K562 (cell line): ENCODE data around the gene KCNK2. TPM values are rescaled to one million over a fixed set of nuclear protein-coding genes. Genes with fewer than 3 reads are reported as not detected.

Source experiments
- ATAC-seq: fragments of 200-7000 bp; cut with Tn5 transposase; 3 replicates; pipeline ENCODE4 v1.9.1; 2020; ENCODE audit warnings: moderate library complexity
- BruUV-seq: library from RNA; stranded (reverse); fragments of 400-500 nt; replicated peaks from 2 replicates; lab custom pipeline; 2021; lab: Mats Ljungman, UMichigan
- CTCF ChIA-PET: fragments of 300-600 bp; formaldehyde crosslinking; extraction: SDS; loops from one replicate; lab custom pipeline; 2021; ENCODE audit warnings: low intra/inter-chr PET ratio; lab: Yijun Ruan, JAX
- POLR2A ChIA-PET: fragments of 300-600, 350-650 bp; sonication (Branson Sonifier 250); formaldehyde crosslinking; extraction: SDS; loops from one replicate; lab custom pipeline; 2021; ENCODE audit warnings: antibody characterized with exemption, inconsistent platforms; lab: Yijun Ruan, JAX
- DNase-seq, 4 experiments: peaks; one replicate each; pipeline versions ENCODE4 v3.0.0 to v3.0.0-alpha.2; 2011 to 2018; ENCODE audit warnings: low spot score in 3 of 4, mixed read lengths in 3 of 4; ENCODE audit errors: extremely low read depth in 1 of 4
- FAIRE-seq: peaks from 2 replicates; lab custom pipeline; 2011; peaks lifted over from hg19 to GRCh38; lab: Jason Lieb, UNC
- H2AFZ ChIP-seq: 2 replicates; pipeline ENCODE4 v1.6.0; 2011; ENCODE audit warnings: low read depth, low read length, control low read depth, inconsistent platforms
- H3K27ac ChIP-seq: fragments of 200-600 bp; 3 replicates; pipeline ENCODE4 v1.8.0; 2011; ENCODE audit warnings: low read depth, mild to moderate bottlenecking, control low read depth, inconsistent platforms, low read length, moderate library complexity, mixed read lengths; ENCODE audit errors: extremely low read depth
- H3K27me3 ChIP-seq, 2 experiments: fragments of 300-600 bp in 1 of 2; 2 replicates in 1 of 2; 3 replicates in 1 of 2; pipeline versions ENCODE4 v1.6.0 to v1.8.0; 2011; ENCODE audit warnings: inconsistent platforms in 2 of 2, low read length in 2 of 2, mild to moderate bottlenecking in 1 of 2, mixed read lengths in 1 of 2, moderate library complexity in 1 of 2; ENCODE audit not compliant: control insufficient read depth in 2 of 2, insufficient read depth in 2 of 2
- H3K36me3 ChIP-seq: fragments of 300-600 bp; 3 replicates; pipeline ENCODE4 v1.8.0; 2011; ENCODE audit warnings: mild to moderate bottlenecking, low read length, inconsistent platforms; ENCODE audit not compliant: control insufficient read depth, insufficient read depth
- H3K4me1 ChIP-seq, 2 experiments: fragments of 200-600 bp in 1 of 2; replicated peaks in 1 of 2; 2 replicates in 1 of 2; 3 replicates in 1 of 2; pipeline versions ENCODE4 v1.5.1 to v1.8.0; 2011; ENCODE audit warnings: inconsistent platforms in 2 of 2, low read length in 2 of 2, mild to moderate bottlenecking in 1 of 2, mixed read lengths in 1 of 2, moderate library complexity in 1 of 2; ENCODE audit not compliant: control insufficient read depth in 2 of 2, insufficient read depth in 2 of 2
- H3K4me2 ChIP-seq: 2 replicates; pipeline ENCODE4 v1.6.1; 2011; ENCODE audit warnings: low read length, control low read depth, inconsistent platforms, mixed read lengths; ENCODE audit not compliant: insufficient read depth
- H3K4me3 ChIP-seq: fragments of 200-600 bp; sonication (generic), shearing (Covaris generic); 2 replicates; pipeline ENCODE4 v1.5.1; 2016; ENCODE audit warnings: control low read depth, inconsistent platforms
- H3K79me2 ChIP-seq: fragments of 200-600 bp; 3 replicates; pipeline ENCODE4 v1.8.0; 2011; ENCODE audit warnings: low read length, inconsistent platforms; ENCODE audit not compliant: control insufficient read depth, insufficient read depth
- H3K9ac ChIP-seq, 2 experiments: 2 replicates each; pipeline versions ENCODE4 v1.6.0 to v1.6.1; 2011; ENCODE audit warnings: low read depth in 2 of 2, low read length in 2 of 2, control low read depth in 1 of 2, inconsistent platforms in 1 of 2, mild to moderate bottlenecking in 1 of 2, mixed read lengths in 1 of 2; ENCODE audit not compliant: insufficient read depth in 1 of 2
- H3K9me1 ChIP-seq: one replicate; pipeline ENCODE4 v1.6.0; 2011; ENCODE audit warnings: inconsistent platforms, mild to moderate bottlenecking, low read length, moderate library complexity; ENCODE audit not compliant: control insufficient read depth, insufficient read depth
- H3K9me3 ChIP-seq: replicated peaks from 2 replicates; pipeline ENCODE4 v1.5.1; 2011; ENCODE audit warnings: low read depth, low read length, inconsistent platforms; ENCODE audit not compliant: control insufficient read depth, insufficient read depth
- H4K20me1 ChIP-seq: replicated peaks from 2 replicates; pipeline ENCODE4 v1.6.1; 2011; ENCODE audit warnings: low read length, inconsistent platforms, mixed read lengths; ENCODE audit not compliant: control insufficient read depth, insufficient read depth
- ATF3 ChIP-seq, 2 experiments: fragments of 450-650 bp in 1 of 2; sonication (generic) in 1 of 2; formaldehyde crosslinking in 1 of 2; IDR thresholded peaks in 1 of 2; conservative IDR thresholded peaks in 1 of 2; 2 replicates each; pipeline versions ENCODE4 v1.6.1 to v1.8.1; 2016 to 2023; ENCODE audit warnings: mild to moderate bottlenecking in 2 of 2, moderate library complexity in 2 of 2, inconsistent platforms in 1 of 2, missing genetic modification reagents in 1 of 2
- GABPB2 ChIP-seq: fragments of 250-450 bp; sonication (Bioruptor Pico); conservative IDR thresholded peaks from 2 replicates; pipeline ENCODE4 v1.5.1; 2021; ENCODE audit warnings: mild to moderate bottlenecking
- KAT7 ChIP-seq: sonication (generic); formaldehyde crosslinking; IDR thresholded peaks from 2 replicates; pipeline ENCODE4 v1.8.0; 2022; ENCODE audit warnings: missing genetic modification reagents, mild to moderate bottlenecking, borderline replicate concordance
- MLLT1 ChIP-seq, 2 experiments: fragments of 450-650 bp; IDR thresholded peaks; 2 replicates each; pipeline ENCODE4 v1.6.1; 2016
- SRSF1 ChIP-seq: fragments of 200-400 bp; formaldehyde crosslinking; IDR thresholded peaks from 2 replicates; pipeline ENCODE4 v1.6.1; 2017; ENCODE audit warnings: mild to moderate bottlenecking, low read depth, low read length, moderate library complexity
- TGIF2 ChIP-seq: sonication (generic); formaldehyde crosslinking; IDR thresholded peaks from 2 replicates; pipeline ENCODE4 v1.8.1; 2022; ENCODE audit warnings: mild to moderate bottlenecking, missing genetic modification reagents, moderate library complexity
- ZNF699 ChIP-seq: fragments of 250-450 bp; sonication (Bioruptor Pico); IDR thresholded peaks from 2 replicates; pipeline ENCODE4 v1.8.0; 2021; ENCODE audit warnings: mild to moderate bottlenecking, moderate library complexity; ENCODE audit not compliant: insufficient replicate concordance
- WGBS: fragments of 100-300 bp; shearing (Covaris generic); methylation state at CpG from one replicate; pipeline ENCODE4 v1.1.6; 2016; ENCODE audit warnings: low coverage, mixed read lengths; ENCODE audit not compliant: insufficient coverage; ENCODE audit errors: missing lambda C conversion rate; 5-methylcytosine and 5-hydroxymethylcytosine counted together
- in situ Hi-C: fragments of 300-500 bp; cut with MboI; formaldehyde crosslinking; loops from 4 replicates; pipeline ENCODE4 v1.15.0; 2018; ENCODE audit warnings: inconsistent platforms, mixed read lengths
- intact Hi-C: fragments of 100-400 bp; cut with micrococcal nuclease; formaldehyde crosslinking; loops from 2 replicates; pipeline ENCODE4 v1.14.2; 2022
- polyA plus RNA-seq, 8 experiments: library from polyadenylated mRNA; depleted of rRNA in 4 of 8; stranded (reverse) in 5 of 8; unstranded in 3 of 8; fragments of >200 nt; fragmentation: Nextera tagmentation in 2 of 8; fragmentation: Illumina TruSeq in 1 of 8; extraction: Ambion mirVana in 2 of 8; extraction: Trizol in 1 of 8; gene quantifications; 2 replicates each; pipeline versions ENCODE4 v1.2.1 to v1.2.3, GENCODE V29; 2011 to 2014; ENCODE audit warnings: inconsistent platforms in 1 of 8, missing spikeins in 1 of 8
- total RNA-seq, 7 experiments: library from RNA; depleted of rRNA in 6 of 7; stranded (reverse); fragments of >200 nt in 6 of 7; fragmentation: Illumina TruSeq in 2 of 7; extraction: Trizol in 2 of 7; gene quantifications; 2 replicates each; pipeline versions ENCODE4 v1.2.1 to v1.2.3, GENCODE V29; 2011 to 2021; ENCODE audit warnings: low replicate concordance in 1 of 7

KCNK2 gene
- total and polyA plus RNA-seq, 9 of the 15 experiments (the other 6 are each of a cell fraction or from before 2014, with no cell fraction given), result 0.04 to 0.13 (median 0.05) TPM; not detected in 3

GRCh38 chr1:215115760-215116159 lies 33.2 kb downstream of the KCNK2 start:
- no peaks in the 10 kb centered on the region for H3K36me3 ChIP-seq
- FAIRE-seq (no peak), ATAC-seq (no peak), DNase-seq (no peak)
- no peaks in the 10 kb centered on the region for H3K79me2 ChIP-seq
- intact Hi-C loops (no loop called here), in situ Hi-C loops (no loop called here)
- H3K9me1 ChIP-seq, result no peaks in the 10 kb centered on the region
- WGBS, result 7% methylated on average over 1 of the region's 1 CpG
- no peaks in the 10 kb centered on the region for H4K20me1 ChIP-seq
- H3K27me3 ChIP-seq, result no peaks in the 10 kb centered on the region
- BruUV-seq, result no TSS peak
- no peak overlapping the region for H3K9ac ChIP-seq
- no peak for TF ChIP-seq SRSF1
- TF ChIP-seq ZNF699 (CRISPR knock-in tag), result no peak
- TF ChIP-seq MLLT1 (IDR thresholded peaks at IDR 0.05), result no peak
- no peak for TF ChIP-seq TGIF2 (CRISPR knock-in tag)
- TF ChIP-seq KAT7 (CRISPR knock-in tag), result no peak
- no peak for TF ChIP-seq GABPB2
- TF ChIP-seq ATF3 (IDR thresholded peaks at IDR 0.05), result no peak
- TF ChIP-seq ATF3 (CRISPR knock-in tag; conservative IDR thresholded peaks at IDR 0.05), result no peak
- CTCF ChIA-PET, result no interaction called here
- H3K4me2 ChIP-seq, result no peak overlapping the region
- no peak overlapping the region for H3K27ac ChIP-seq
- H2AFZ ChIP-seq, result no peak overlapping the region
- H3K4me3 ChIP-seq, result no peak overlapping the region
- POLR2A ChIA-PET, result no interaction called here
- no peaks in the 10 kb centered on the region for H3K9me3 ChIP-seq
- no peaks in the 10 kb centered on the region for H3K4me1 ChIP-seq
